GM10847 (cell line): ENCODE results near the gene APBB2.

Source experiments
- POLR2A ChIP-seq: IDR thresholded peaks from 2 replicates; pipeline ENCODE4 v1.6.1; 2011; ENCODE audit not compliant: insufficient read length; ENCODE audit errors: extremely low read depth

APBB2 gene

GRCh38 chr4:41025824-41026223, 188.5 kb downstream of the APBB2 start:
- TF ChIP-seq POLR2A = no peak

GRCh38 chr4:41024556-41025491, 189.5 kb downstream of the APBB2 start:
- TF ChIP-seq POLR2A = no peak

- TF ChIP-seq POLR2A = no peak
Observed at GRCh38 chr4:41022116-41022515, 192.2 kb downstream of the APBB2 start.

DNA sequence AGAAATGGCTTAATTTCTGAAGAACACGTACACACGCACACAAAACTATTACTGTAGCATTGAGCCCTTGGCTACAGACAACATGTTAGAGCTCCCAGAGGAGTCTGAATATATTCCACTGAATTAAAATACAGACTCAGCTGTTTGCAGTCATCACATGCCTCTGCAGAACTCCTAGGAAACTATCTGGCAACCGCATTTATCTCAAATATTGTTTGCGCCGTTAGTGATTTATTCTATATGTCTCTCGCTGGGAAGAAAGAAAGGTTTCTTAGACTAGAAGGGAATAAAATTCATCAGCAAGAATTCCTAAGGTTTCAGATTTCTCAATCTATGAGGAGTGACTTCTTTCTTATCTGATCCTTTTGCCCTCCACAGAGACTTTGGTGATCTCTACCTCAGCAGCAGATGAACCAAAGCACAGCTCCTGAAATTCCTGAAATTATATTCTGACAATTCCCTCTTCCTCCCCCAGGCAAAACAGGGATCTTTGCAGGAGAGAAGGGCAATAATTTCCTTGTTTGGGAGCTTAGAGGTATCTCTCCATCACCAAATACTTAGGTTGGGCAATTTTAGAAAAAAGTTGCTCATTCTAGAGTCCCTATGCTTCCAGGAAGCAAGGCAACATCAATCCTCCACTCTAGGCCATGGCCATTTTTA, 199.2 kb downstream of the APBB2 start:
- TF ChIP-seq POLR2A = no peak

DNA sequence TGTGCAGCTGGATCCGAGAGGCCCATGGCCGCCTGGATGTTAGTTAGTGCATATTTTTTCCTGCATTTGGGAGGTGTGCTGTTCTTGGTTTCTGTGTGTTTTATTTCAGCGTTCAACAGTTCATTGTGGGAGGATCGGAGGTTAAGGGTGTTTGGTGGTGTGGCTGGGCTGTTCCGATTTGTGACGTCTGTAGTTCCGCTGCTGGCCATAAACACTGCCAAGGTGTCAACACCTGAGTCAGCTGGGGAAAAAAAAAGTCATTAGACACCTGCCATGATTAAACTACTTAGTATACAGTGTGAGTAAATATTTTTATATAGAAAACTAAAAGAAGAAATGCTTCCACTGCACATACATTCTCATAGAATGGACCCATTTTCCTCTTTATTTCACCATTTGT, 200.2 kb downstream of the APBB2 start:
- TF ChIP-seq POLR2A = no peak

- no peak for TF ChIP-seq POLR2A
Observed at GRCh38 chr4:41013746-41014145, 200.6 kb downstream of the APBB2 start.

DNA sequence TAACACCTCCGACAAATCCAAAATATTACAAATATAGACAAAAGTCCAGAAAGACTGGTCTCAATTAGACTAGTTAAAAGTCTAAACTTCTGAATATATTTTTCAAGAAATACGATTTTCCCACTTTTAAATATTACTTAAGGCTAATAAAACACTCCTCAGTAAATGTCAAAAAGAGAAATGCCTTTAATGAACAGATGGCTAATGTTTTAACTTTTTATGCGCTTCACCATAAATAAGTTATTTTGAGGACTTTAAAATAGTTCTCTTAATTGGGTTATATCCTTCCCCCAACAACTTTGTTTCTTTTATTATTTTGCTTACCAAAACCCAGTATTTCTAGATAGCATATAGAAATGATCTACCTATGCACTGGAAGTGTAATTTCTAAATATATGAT, 201.4 kb downstream of the APBB2 start:
- no peak for TF ChIP-seq POLR2A

DNA sequence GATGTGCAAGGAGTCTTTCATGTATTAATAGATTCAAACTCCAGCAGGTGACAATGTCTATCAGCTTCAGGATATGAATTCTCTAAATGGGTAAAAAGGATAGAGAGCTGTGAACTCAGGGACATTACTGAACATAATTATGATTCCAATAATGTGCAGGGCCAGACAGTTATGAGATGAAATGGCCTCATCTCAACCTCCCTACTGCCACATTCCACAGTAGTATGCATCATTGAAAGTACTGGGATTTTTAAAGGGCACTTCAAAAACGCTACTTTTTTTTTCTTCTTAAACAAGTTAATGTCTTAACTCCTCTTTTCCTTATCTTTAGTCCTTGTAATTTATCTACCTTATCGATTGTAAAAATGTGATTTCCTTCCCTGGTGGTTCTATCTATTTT, 202.0 kb downstream of the APBB2 start:
- no peak for TF ChIP-seq POLR2A

- no peak for TF ChIP-seq POLR2A
Observed at GRCh38 chr4:41009411-41009810, 204.9 kb downstream of the APBB2 start.

- no peak for TF ChIP-seq POLR2A
Observed at GRCh38 chr4:41006141-41006540, 208.2 kb downstream of the APBB2 start.

DNA sequence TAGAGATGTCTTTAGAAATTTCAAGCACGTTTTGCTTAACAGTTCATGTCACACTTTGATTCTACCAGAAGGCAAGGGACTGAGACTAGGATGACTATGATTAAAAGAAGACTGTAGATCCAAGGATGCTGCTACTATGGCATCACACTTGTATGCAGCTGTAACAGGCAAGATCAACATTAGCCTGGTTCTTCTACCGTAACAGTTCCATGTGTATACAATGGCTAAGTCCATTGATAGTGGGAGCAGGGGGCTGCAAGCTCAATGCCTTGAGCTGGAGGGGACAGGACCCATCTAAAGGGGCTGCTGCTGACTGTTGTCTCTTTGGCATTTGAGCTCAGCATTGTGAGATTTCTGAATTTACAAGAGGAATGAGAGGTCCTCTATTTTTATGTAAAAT, 212.0 kb downstream of the APBB2 start:
- TF ChIP-seq POLR2A = no peak

DNA sequence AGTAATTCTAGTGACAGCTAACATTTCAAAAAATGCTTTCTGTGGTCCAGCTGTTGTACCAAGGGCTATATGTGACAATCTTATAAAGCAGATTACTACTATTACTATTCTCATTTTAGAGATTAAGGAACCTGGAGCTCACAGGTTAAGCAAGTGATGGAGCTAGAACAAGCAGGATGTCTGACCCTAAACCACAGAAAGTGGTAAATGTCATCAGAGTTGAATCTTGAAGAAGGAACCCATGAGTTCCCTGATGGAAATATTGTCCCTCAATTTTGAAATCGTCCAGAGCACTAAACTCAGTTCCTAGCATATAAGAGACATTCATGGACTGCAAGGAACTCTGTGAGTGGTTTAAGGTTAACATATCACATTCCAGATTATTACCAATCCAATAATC, 214.0 kb downstream of the APBB2 start:
- TF ChIP-seq POLR2A = no peak

- TF ChIP-seq POLR2A = no peak
Observed at GRCh38 chr4:40998675-40999358, 215.5 kb downstream of the APBB2 start.

DNA sequence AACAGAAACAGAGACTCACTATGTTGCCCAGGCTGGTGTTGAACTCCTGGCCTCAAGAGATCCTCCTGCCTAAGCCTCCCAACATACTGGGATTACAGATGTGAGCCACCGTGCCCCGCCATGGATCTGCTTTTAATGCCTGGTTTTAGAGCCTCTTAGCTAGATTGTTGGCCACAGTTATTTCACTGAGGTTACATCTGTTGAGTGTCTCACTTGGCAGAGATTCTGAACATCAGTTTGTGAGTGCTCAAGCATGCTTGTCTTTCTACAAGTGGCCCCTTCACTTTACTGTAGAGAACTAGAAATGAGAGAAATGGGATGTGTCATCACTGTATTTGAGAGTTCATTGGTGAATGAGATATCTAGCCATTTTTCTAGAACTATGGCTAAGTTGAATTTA, 218.5 kb downstream of the APBB2 start:
- no peak for TF ChIP-seq POLR2A

GRCh38 chr4:40992472-40993295, 221.7 kb downstream of the APBB2 start:
- TF ChIP-seq POLR2A = no peak
